HepG2 (cell line): Measurements from ENCODE around the gene MAP3K4.

Experiments
- ELF1 ChIP-seq: sonication (generic); formaldehyde crosslinking; IDR thresholded peaks from 2 replicates; pipeline ENCODE4 v1.4.0; 2020; ENCODE audit warnings: missing genetic modification reagents
- GTF2F1 ChIP-seq: fragments of 150-350 bp; IDR thresholded peaks from 2 replicates; pipeline ENCODE4 v1.6.1; 2014; ENCODE audit warnings: low read length
- POLR2AphosphoS5 ChIP-seq: IDR thresholded peaks from 2 replicates; pipeline ENCODE4 v1.6.1; 2012; ENCODE audit warnings: low read depth, low read length
- ZBTB8A ChIP-seq: sonication (generic); formaldehyde crosslinking; IDR thresholded peaks from 2 replicates; pipeline ENCODE4 v1.4.0; 2020; ENCODE audit warnings: mild to moderate bottlenecking, low read depth, missing genetic modification reagents, borderline replicate concordance
- ZNF720 ChIP-seq: sonication (generic); formaldehyde crosslinking; IDR thresholded peaks from 2 replicates; pipeline ENCODE4 v1.4.0; 2020; ENCODE audit warnings: missing genetic modification reagents
- ZNF850 ChIP-seq: sonication (generic); formaldehyde crosslinking; conservative IDR thresholded peaks from 2 replicates; pipeline ENCODE4 v1.9.0; 2021; ENCODE audit warnings: mild to moderate bottlenecking, missing genetic modification reagents
- TF ChIP-seq, protein P1 (sequence below): sonication (generic); formaldehyde crosslinking; IDR thresholded peaks from 2 replicates; pipeline ENCODE4 v1.5.0; 2020; ENCODE audit warnings: mild to moderate bottlenecking, missing genetic modification reagents, moderate library complexity

- TF ChIP-seq ZNF850 (CRISPR knock-in tag) (no peak), GTF2F1 (no peak), ELF1 (CRISPR knock-in tag) (no peak), POLR2AphosphoS5 (no peak), ZBTB8A (CRISPR knock-in tag) (no peak), ZNF720 (CRISPR knock-in tag) (no peak)
- TF ChIP-seq, protein P1, sequence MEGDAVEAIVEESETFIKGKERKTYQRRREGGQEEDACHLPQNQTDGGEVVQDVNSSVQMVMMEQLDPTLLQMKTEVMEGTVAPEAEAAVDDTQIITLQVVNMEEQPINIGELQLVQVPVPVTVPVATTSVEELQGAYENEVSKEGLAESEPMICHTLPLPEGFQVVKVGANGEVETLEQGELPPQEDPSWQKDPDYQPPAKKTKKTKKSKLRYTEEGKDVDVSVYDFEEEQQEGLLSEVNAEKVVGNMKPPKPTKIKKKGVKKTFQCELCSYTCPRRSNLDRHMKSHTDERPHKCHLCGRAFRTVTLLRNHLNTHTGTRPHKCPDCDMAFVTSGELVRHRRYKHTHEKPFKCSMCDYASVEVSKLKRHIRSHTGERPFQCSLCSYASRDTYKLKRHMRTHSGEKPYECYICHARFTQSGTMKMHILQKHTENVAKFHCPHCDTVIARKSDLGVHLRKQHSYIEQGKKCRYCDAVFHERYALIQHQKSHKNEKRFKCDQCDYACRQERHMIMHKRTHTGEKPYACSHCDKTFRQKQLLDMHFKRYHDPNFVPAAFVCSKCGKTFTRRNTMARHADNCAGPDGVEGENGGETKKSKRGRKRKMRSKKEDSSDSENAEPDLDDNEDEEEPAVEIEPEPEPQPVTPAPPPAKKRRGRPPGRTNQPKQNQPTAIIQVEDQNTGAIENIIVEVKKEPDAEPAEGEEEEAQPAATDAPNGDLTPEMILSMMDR, result no peak
Measured at GRCh38 chr6:161000632-161001031, 9.1 kb downstream of the MAP3K4 start.
